ENCODE results near the gene CHCHD6.

Gene CHCHD6

GRCh38 chr3:126992216-126992615 is 288.2 kb downstream of the CHCHD6 start:
- H3K9ac ChIP-seq (ENCODE audit: low read depth, low read length): no peak overlapping the region
- H3K4me3 ChIP-seq (ENCODE audit: low read depth in 1 of 2, low read length in 2 of 2): no peak overlapping the region
- no peaks in the 10 kb centered on the region for H3K9me3 ChIP-seq (ENCODE audit: insufficient read depth, low read length, severe bottlenecking)
- peaks cover 70% of the 10 kb centered on the region for H3K36me3 ChIP-seq (ENCODE audit: insufficient read depth, low read length)
- no peaks in the 10 kb centered on the region for H3K4me1 ChIP-seq (ENCODE audit: insufficient read depth, low read length)
- peaks cover 37% of the 10 kb centered on the region for H3K79me2 ChIP-seq (ENCODE audit: insufficient read depth, low read length)
- TF ChIP-seq EZH2 (IDR thresholded peaks at IDR 0.05; ENCODE audit: borderline replicate concordance, low read depth, low read length, severe bottlenecking) (no peak), CTCF (IDR thresholded peaks at IDR 0.05; ENCODE audit: borderline replicate concordance, extremely low read depth, low read length, poor library complexity, severe bottlenecking) (no peak)
- H3K4me2 ChIP-seq (ENCODE audit: insufficient read depth, low read length): no peak overlapping the region
- ATAC-seq (ENCODE audit: insufficient read depth, low read depth) (no peak), DNase-seq (no peak)
- no peak overlapping the region for H3K27ac ChIP-seq (ENCODE audit: low read length)
- H3K27me3 ChIP-seq (ENCODE audit: insufficient read depth, low read length, poor library complexity): no peaks in the 10 kb centered on the region
- H4K20me1 ChIP-seq (ENCODE audit: insufficient read depth, low read length): peaks cover 89% of the 10 kb centered on the region
- no peak overlapping the region for H2AFZ ChIP-seq (ENCODE audit: low read depth, low read length)

DNA sequence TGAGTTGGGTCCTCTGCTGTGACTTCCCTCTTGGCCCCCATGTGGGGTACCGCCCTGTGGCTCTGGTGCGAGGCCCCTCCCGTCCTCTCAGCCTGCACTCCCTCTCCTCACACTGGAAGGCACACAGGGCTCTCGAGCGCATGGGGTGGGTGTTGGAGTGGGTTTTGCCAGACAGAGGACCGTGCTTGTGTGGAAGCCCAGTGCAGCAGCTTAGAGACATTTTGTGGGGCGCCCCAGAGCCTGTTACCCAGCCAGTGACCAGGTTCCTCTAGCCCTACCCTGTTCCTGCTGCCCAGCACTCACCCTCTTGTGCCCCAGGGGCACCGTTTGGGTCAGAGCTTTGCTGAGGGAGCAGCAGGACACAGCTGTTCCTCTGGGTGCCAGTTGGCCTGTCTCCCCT is 288.7 kb downstream of the CHCHD6 start:
- H4K20me1 ChIP-seq (ENCODE audit: insufficient read depth, low read length): peaks cover 89% of the 10 kb centered on the region
- H3K27ac ChIP-seq (ENCODE audit: low read length): no peak overlapping the region
- H3K79me2 ChIP-seq (ENCODE audit: insufficient read depth, low read length): peaks cover 38% of the 10 kb centered on the region
- peaks cover 75% of the 10 kb centered on the region for H3K36me3 ChIP-seq (ENCODE audit: insufficient read depth, low read length)
- H3K4me2 ChIP-seq (ENCODE audit: insufficient read depth, low read length): no peak overlapping the region
- no peak for DNase-seq
- H2AFZ ChIP-seq (ENCODE audit: low read depth, low read length): no peak overlapping the region
- TF ChIP-seq EZH2 (IDR thresholded peaks at IDR 0.05; ENCODE audit: borderline replicate concordance, low read depth, low read length, severe bottlenecking): no peak
- no peak for TF ChIP-seq CTCF (IDR thresholded peaks at IDR 0.05; ENCODE audit: borderline replicate concordance, extremely low read depth, low read length, poor library complexity, severe bottlenecking)
- no peak overlapping the region for H3K4me3 ChIP-seq (ENCODE audit: low read depth in 1 of 2, low read length in 2 of 2)
- ATAC-seq (ENCODE audit: insufficient read depth, low read depth): no peak
- no peaks in the 10 kb centered on the region for H3K9me3 ChIP-seq (ENCODE audit: insufficient read depth, low read length, severe bottlenecking)
- no peak overlapping the region for H3K9ac ChIP-seq (ENCODE audit: low read depth, low read length)
- H3K27me3 ChIP-seq (ENCODE audit: insufficient read depth, low read length, poor library complexity): no peaks in the 10 kb centered on the region
- H3K4me1 ChIP-seq (ENCODE audit: insufficient read depth, low read length): no peaks in the 10 kb centered on the region

- H3K27me3 ChIP-seq (ENCODE audit: insufficient read depth, low read length, poor library complexity): no peaks in the 10 kb centered on the region
- no peak overlapping the region for H3K9ac ChIP-seq (ENCODE audit: low read depth, low read length)
- H3K9me3 ChIP-seq (ENCODE audit: insufficient read depth, low read length, severe bottlenecking): no peaks in the 10 kb centered on the region
- no peak overlapping the region for H3K4me2 ChIP-seq (ENCODE audit: insufficient read depth, low read length)
- H3K4me1 ChIP-seq (ENCODE audit: insufficient read depth, low read length): no peaks in the 10 kb centered on the region
- H3K36me3 ChIP-seq (ENCODE audit: insufficient read depth, low read length): peaks cover 74% of the 10 kb centered on the region
- no peak overlapping the region for H2AFZ ChIP-seq (ENCODE audit: low read depth, low read length)
- H3K4me3 ChIP-seq (ENCODE audit: low read depth in 1 of 2, low read length in 2 of 2): no peak overlapping the region
- H4K20me1 ChIP-seq (ENCODE audit: insufficient read depth, low read length): peaks cover 89% of the 10 kb centered on the region
- ATAC-seq (ENCODE audit: insufficient read depth, low read depth): no peak
- TF ChIP-seq EZH2 (IDR thresholded peaks at IDR 0.05; ENCODE audit: borderline replicate concordance, low read depth, low read length, severe bottlenecking): no peak
- no peak for TF ChIP-seq CTCF (IDR thresholded peaks at IDR 0.05; ENCODE audit: borderline replicate concordance, extremely low read depth, low read length, poor library complexity, severe bottlenecking)
- peaks cover 33% of the 10 kb centered on the region for H3K79me2 ChIP-seq (ENCODE audit: insufficient read depth, low read length)
- no peak overlapping the region for H3K27ac ChIP-seq (ENCODE audit: low read length)
- no peak for DNase-seq
These were observed 289.4 kb downstream of the CHCHD6 start for GRCh38 chr3:126993436-126993835.

All from DND-41 (cell line).